ENCODE data around the gene TCAIM.

Gene TCAIM

GRCh38 chr3:44416031-44417030, 77.8 kb downstream of the TCAIM start:
- no peak for TF ChIP-seq POLR2AphosphoS5 (IDR thresholded peaks at IDR 0.05; ENCODE audit: low read depth, low read length)
- TF ChIP-seq TAF1 (IDR thresholded peaks at IDR 0.05; ENCODE audit: borderline replicate concordance, insufficient read depth, low read length): no peak
- no peak for TF ChIP-seq FOXP2 (optimal IDR thresholded peaks at IDR 0.05; ENCODE audit: borderline replicate concordance, extremely low read depth, extremely low read length, insufficient read depth)
- no peak for TF ChIP-seq REST (IDR thresholded peaks at IDR 0.05; ENCODE audit: insufficient read depth in 1 of 2, low read depth in 2 of 2, low read length in 2 of 2)
- no peak for TF ChIP-seq SIN3A (IDR thresholded peaks at IDR 0.05; ENCODE audit: borderline replicate concordance, insufficient read depth, low read length)

- TF ChIP-seq REST (IDR thresholded peaks at IDR 0.05; ENCODE audit: insufficient read depth in 1 of 2, low read depth in 2 of 2, low read length in 2 of 2): no peak
- TF ChIP-seq SIN3A (IDR thresholded peaks at IDR 0.05; ENCODE audit: borderline replicate concordance, insufficient read depth, low read length): no peak
- no peak for TF ChIP-seq FOXP2 (optimal IDR thresholded peaks at IDR 0.05; ENCODE audit: borderline replicate concordance, extremely low read depth, extremely low read length, insufficient read depth)
- no peak for TF ChIP-seq POLR2AphosphoS5 (IDR thresholded peaks at IDR 0.05; ENCODE audit: low read depth, low read length)
- TF ChIP-seq TAF1 (IDR thresholded peaks at IDR 0.05; ENCODE audit: borderline replicate concordance, insufficient read depth, low read length): no peak
Measured at GRCh38 chr3:44418549-44418948, 80.0 kb downstream of the TCAIM start.

- TF ChIP-seq SIN3A (IDR thresholded peaks at IDR 0.05; ENCODE audit: borderline replicate concordance, insufficient read depth, low read length): no peak
- no peak for TF ChIP-seq POLR2AphosphoS5 (IDR thresholded peaks at IDR 0.05; ENCODE audit: low read depth, low read length)
- no peak for TF ChIP-seq FOXP2 (optimal IDR thresholded peaks at IDR 0.05; ENCODE audit: borderline replicate concordance, extremely low read depth, extremely low read length, insufficient read depth)
- TF ChIP-seq REST (IDR thresholded peaks at IDR 0.05; ENCODE audit: insufficient read depth in 1 of 2, low read depth in 2 of 2, low read length in 2 of 2): no peak
- no peak for TF ChIP-seq TAF1 (IDR thresholded peaks at IDR 0.05; ENCODE audit: borderline replicate concordance, insufficient read depth, low read length)
Measured at GRCh38 chr3:44419116-44419922, 80.8 kb downstream of the TCAIM start.

GRCh38 chr3:44419923-44420650, 81.5 kb downstream of the TCAIM start:
- TF ChIP-seq SIN3A (IDR thresholded peaks at IDR 0.05; ENCODE audit: borderline replicate concordance, insufficient read depth, low read length): no peak
- TF ChIP-seq FOXP2 (optimal IDR thresholded peaks at IDR 0.05; ENCODE audit: borderline replicate concordance, extremely low read depth, extremely low read length, insufficient read depth): no peak

GRCh38 chr3:44420676-44421075, 82.1 kb downstream of the TCAIM start:
- TF ChIP-seq POLR2AphosphoS5 (IDR thresholded peaks at IDR 0.05; ENCODE audit: low read depth, low read length): no peak
- no peak for TF ChIP-seq SIN3A (IDR thresholded peaks at IDR 0.05; ENCODE audit: borderline replicate concordance, insufficient read depth, low read length)
- TF ChIP-seq REST (IDR thresholded peaks at IDR 0.05; ENCODE audit: insufficient read depth in 1 of 2, low read depth in 2 of 2, low read length in 2 of 2): no peak
